ENCODE measurements around the gene SSH3.

- TF ChIP-seq, protein P1, sequence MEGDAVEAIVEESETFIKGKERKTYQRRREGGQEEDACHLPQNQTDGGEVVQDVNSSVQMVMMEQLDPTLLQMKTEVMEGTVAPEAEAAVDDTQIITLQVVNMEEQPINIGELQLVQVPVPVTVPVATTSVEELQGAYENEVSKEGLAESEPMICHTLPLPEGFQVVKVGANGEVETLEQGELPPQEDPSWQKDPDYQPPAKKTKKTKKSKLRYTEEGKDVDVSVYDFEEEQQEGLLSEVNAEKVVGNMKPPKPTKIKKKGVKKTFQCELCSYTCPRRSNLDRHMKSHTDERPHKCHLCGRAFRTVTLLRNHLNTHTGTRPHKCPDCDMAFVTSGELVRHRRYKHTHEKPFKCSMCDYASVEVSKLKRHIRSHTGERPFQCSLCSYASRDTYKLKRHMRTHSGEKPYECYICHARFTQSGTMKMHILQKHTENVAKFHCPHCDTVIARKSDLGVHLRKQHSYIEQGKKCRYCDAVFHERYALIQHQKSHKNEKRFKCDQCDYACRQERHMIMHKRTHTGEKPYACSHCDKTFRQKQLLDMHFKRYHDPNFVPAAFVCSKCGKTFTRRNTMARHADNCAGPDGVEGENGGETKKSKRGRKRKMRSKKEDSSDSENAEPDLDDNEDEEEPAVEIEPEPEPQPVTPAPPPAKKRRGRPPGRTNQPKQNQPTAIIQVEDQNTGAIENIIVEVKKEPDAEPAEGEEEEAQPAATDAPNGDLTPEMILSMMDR (IDR thresholded peaks at IDR 0.05), result no peak
- TF ChIP-seq POLR2A (IDR thresholded peaks at IDR 0.05) (no peak), POLR2AphosphoS5 (IDR thresholded peaks at IDR 0.05) (no peak)
These were observed 27.5 kb upstream of the SSH3 start for GRCh38 chr11:67275606-67276409.

All from breast epithelium (tissue), 3 donors.